GM06990 (cell line): ENCODE results near the gene KDM4D.
"Not testable (repeated sequence)": the region's sequence is repeated elsewhere in the genome, so short reads cannot be mapped to it uniquely, and the experiment has no call there.

Source experiments
- DNase-seq: peaks from one replicate; pipeline ENCODE4 v3.0.0-alpha.2; 2011; ENCODE audit not compliant: insufficient read length; ENCODE audit errors: extremely low read depth
- H3K27me3 ChIP-seq: replicated peaks from 2 replicates; pipeline ENCODE4 v1.6.0; 2011; ENCODE audit warnings: low read length; ENCODE audit not compliant: control insufficient read depth, insufficient read depth
- H3K36me3 ChIP-seq: 2 replicates; pipeline ENCODE4 v1.5.1; 2011; ENCODE audit warnings: low read length; ENCODE audit not compliant: control insufficient read depth, insufficient read depth
- H3K4me3 ChIP-seq: replicated peaks from 2 replicates; pipeline ENCODE4 v1.5.1; 2011; ENCODE audit warnings: low read depth, mild to moderate bottlenecking, control low read depth, low read length
- TF ChIP-seq, protein P1 (sequence below): IDR thresholded peaks from 2 replicates; pipeline ENCODE4 v1.5.1; 2011; ENCODE audit warnings: low read length, control low read depth, mild to moderate bottlenecking, inconsistent platforms; ENCODE audit not compliant: insufficient read depth, poor library complexity, severe bottlenecking

The KDM4D gene

DNA sequence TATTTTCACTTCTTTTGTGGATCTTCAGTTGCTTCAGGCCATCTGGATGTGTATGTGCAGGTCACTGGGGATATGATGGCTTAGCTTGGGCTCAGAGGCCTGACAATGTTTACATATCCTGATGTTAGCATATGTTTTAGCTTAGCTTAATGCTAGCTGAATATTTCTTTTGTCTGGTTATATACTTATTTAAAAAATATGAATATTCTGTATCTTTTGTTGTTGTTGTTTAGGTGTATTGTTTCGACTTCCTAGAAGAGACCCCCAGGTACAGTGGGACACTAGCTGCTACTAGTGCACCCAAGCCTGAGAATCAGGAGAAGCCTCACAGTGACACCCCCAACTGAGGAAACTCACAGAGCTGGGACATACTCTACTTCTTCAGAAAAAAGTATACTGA is 51.4 kb downstream of the KDM4D start, which contains the start of gene KDM4E:
Gene KDM4E, plus strand, starts transcription at position 301 of the 400 bp plus-strand sequence. CDS start 300 bp downstream, outside the sequence.
- no peak for DNase-seq
- Histone ChIP-seq H3K27me3 (no peaks in the 10 kb centered on the region), H3K4me3 (no peak within 1 kb of the TSS), H3K36me3 (no peaks in the 10 kb centered on the region)
- TF ChIP-seq, protein P1, sequence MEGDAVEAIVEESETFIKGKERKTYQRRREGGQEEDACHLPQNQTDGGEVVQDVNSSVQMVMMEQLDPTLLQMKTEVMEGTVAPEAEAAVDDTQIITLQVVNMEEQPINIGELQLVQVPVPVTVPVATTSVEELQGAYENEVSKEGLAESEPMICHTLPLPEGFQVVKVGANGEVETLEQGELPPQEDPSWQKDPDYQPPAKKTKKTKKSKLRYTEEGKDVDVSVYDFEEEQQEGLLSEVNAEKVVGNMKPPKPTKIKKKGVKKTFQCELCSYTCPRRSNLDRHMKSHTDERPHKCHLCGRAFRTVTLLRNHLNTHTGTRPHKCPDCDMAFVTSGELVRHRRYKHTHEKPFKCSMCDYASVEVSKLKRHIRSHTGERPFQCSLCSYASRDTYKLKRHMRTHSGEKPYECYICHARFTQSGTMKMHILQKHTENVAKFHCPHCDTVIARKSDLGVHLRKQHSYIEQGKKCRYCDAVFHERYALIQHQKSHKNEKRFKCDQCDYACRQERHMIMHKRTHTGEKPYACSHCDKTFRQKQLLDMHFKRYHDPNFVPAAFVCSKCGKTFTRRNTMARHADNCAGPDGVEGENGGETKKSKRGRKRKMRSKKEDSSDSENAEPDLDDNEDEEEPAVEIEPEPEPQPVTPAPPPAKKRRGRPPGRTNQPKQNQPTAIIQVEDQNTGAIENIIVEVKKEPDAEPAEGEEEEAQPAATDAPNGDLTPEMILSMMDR: no peak

DNA sequence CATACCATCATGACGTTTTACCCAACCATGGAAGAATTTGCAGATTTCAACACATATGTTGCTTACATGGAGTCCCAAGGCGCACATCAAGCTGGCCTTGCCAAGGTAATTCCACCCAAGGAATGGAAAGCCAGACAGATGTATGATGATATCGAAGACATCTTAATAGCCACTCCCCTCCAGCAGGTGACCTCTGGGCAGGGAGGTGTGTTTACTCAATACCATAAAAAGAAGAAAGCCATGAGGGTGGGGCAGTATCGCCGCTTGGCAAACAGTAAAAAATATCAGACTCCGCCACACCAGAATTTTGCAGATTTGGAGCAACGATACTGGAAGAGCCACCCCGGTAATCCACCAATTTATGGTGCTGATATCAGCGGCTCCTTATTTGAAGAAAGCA is 52.1 kb downstream of the KDM4D start:
- DNase-seq: not testable (repeated sequence)

DNA sequence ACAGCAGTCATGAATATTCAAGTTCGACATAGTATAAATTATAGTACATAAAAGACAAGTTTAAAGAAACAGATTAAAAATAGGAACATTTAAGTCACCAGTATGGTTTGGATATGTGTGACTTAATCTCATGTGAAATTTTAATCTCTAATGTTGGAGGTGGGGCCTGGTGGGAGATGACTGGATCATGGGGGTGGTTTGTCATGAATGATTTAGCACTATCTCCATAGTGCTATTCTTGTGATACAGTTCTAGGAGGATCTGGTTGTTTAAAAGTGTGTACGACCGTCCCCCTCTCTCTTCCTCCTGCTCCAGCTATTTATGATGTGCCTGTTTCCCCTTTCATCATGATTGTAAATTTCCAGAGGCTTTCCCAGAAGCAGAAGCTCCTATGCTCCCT is 54.8 kb downstream of the KDM4D start:
- TF ChIP-seq, protein P1: no peak
- no peak for DNase-seq
- no peak overlapping the region for H3K4me3 ChIP-seq
- H3K36me3 ChIP-seq: no peaks in the 10 kb centered on the region
- no peaks in the 10 kb centered on the region for H3K27me3 ChIP-seq

More for the DNA sequence above, 52.1 kb downstream of the KDM4D start:
- H3K4me3 ChIP-seq, H3K27me3 ChIP-seq, H3K36me3 ChIP-seq: not testable (repeated sequence)

DNA sequence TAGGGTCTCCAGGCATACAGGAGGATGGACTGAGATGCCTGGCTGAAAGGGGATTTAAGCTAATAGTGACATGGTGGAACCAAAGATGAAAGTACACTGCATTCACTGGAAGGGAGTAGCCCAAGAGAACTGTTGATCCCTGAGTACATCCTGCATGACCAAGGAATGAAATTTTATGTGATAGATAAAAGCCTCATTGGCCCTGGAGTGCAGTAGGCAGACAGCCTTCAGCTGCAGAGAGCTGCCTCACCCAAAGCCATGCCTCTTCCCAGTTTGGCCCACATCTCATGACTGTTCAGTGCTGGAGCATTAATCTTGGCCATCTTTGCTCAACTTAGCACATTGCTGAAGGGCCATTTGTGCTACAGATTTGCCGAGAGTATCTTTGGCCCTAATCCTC is 59.5 kb downstream of the KDM4D start:
- Histone ChIP-seq H3K27me3 (no peaks in the 10 kb centered on the region), H3K4me3 (no peak overlapping the region), H3K36me3 (no peaks in the 10 kb centered on the region)
- TF ChIP-seq, protein P1: no peak
- DNase-seq: no peak

DNA sequence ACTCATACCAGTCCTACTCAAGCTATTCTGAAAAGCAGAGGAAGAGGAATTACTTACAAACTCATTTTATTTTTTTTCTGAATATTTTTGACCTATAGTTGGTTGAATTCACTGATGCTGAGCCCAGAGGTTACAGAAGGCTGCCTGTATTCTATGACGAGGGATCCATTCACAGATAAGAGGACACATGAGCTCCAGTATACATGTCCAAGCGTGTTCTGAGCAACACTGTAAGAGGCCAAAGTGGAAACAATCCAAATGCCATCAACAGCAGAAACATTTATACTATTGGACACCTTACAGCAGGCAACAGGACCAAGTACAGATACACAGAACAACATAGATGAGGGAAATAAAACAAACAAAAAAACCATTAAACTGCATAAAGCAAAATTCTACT is 61.8 kb downstream of the KDM4D start:
- DNase-seq: no peak
- Histone ChIP-seq H3K27me3 (no peaks in the 10 kb centered on the region), H3K4me3 (no peak overlapping the region), H3K36me3 (no peaks in the 10 kb centered on the region)
- TF ChIP-seq, protein P1: no peak

DNA sequence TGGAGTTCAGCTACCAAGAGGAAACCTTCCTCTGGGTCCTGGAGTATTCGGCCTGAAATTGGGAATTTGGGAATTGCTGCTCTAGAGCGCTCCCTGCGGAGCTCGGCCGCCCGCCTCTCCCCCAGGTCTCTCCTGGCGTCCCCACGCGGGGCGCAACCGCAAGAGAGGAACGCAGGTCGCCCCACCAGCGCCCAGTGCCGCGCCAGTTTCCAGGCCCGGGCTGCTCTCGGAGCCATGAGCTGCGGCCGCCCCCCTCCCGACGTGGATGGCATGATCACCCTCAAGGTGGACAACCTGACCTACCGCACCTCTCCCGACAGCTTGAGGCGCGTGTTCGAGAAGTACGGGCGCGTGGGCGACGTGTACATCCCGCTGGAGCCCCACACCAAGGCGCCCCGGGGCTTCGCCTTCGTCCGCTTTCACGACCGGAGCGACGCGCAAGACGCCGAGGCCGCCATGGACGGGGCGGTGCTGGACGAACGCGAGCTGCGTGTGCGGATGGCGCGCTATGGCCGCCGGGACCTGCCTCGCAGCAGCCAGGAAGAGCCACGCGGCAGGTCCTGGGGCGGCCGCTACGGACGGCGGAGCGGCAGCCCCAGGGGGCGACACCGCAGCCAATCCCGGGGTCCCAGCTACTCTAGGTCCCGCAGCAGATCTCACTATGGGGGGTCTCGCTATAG is 64.0 kb downstream of the KDM4D start:
- not testable (repeated sequence) for DNase-seq, H3K27me3 ChIP-seq, H3K4me3 ChIP-seq, H3K36me3 ChIP-seq

DNA sequence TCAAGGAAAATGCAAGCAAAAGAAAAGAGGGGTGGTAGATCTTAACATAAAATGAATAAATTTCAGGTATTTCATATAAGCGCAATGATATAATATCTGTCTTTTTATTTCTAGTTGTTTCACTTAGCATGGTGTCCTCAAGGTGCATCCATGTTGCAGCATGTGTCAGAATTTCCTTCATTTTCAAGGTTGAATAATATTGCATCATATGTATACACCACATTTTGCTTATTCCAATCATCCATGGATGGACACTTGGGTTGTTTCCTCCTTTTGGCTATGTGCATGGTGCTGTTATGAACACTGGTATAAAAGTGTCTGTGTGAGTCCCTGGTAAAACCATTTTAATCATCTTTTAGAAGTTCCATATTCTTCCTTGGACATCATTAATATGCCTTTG is 68.7 kb downstream of the KDM4D start:
- Histone ChIP-seq H3K36me3 (no peaks in the 10 kb centered on the region), H3K4me3 (no peak overlapping the region), H3K27me3 (no peaks in the 10 kb centered on the region; the same call in none of the 2 replicates)
- no peak for DNase-seq
- TF ChIP-seq, protein P1: no peak
